Activated naive CD8-positive, alpha-beta T cell treated with anti-CD3 and anti-CD28 coated beads, Interleukin-2, amount 50 U/mL, for 16 hours (primary cell): Measurements from ENCODE around the gene PLEKHM1.

Experiments used
- DNase-seq: peaks from one replicate; pipeline ENCODE4 v3.0.0-alpha.2; 2020; ENCODE audit warnings: low read depth, low spot score

PLEKHM1 gene

DNA sequence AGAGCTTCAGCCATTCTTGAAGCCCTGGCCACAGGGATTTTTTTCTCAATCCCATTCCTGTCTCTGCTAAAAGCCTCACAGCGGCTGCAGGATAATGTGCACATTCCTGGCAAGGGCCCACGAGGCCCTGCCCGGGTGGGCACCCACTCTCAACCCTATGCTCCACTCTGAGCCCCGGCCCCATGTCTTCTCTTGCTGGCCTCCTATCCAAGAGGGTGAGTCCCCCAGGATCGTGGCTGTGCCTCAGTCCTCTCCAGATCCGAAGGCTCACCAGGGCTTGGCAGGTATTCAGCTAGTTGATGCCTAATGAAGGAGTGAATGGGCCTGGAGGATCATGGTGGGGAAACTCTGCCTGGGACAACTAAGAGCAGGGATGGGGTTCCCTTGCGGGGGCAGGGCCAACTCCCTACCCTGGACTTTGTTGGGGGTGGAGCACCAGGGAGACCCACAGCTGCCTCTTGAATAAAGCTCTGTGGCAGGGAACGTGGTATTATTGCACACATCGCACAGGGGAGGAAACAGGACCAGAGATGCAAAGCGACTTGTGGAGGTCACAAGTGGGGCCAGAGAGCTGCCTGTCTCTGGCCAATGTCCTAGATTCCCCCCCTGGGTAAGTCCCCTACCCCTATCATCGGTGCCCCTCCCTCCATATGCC is 63.2 kb downstream of the PLEKHM1 start:
- DNase-seq: no peak

DNA sequence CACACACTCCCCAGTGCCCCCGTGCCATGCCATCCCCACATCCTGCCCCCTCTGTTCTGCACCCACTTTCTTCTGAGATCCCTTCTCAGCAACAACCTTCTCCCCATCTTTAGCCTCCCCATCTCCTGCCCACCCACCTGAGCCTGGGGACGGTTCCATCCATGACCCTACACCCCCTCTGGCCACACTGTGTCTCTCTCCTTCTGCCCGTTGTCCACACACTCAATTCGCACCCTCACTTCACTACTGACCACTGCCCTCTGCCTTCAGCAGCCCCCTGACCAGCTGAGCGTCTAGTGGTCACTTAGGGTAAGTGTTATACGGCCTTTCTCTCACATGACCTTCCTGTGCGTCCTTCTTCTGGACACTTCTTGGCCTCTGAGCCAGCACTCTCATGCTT is 64.0 kb downstream of the PLEKHM1 start:
- DNase-seq: no peak

DNA sequence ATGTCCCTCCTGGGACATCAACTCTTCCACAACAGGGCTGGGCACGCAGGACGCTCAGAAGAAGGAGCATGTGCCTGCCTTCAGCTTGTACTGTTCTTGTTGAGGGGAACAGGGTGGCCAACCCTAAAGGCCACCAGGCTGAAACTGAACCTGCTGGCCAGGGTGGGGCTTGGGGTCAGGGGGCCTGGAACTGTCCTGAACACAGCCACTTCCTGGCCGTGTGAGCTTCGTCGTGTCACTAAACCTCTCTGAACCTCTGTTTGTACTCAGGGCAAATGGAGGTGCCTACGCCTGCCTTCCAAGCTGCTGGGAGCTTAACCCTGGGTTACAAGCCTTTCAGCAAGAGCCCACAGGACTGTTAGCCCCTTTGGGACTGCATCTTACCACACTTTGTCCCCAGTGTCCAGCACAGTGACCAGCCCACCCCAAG is 64.5 kb downstream of the PLEKHM1 start:
- DNase-seq: no peak

DNA sequence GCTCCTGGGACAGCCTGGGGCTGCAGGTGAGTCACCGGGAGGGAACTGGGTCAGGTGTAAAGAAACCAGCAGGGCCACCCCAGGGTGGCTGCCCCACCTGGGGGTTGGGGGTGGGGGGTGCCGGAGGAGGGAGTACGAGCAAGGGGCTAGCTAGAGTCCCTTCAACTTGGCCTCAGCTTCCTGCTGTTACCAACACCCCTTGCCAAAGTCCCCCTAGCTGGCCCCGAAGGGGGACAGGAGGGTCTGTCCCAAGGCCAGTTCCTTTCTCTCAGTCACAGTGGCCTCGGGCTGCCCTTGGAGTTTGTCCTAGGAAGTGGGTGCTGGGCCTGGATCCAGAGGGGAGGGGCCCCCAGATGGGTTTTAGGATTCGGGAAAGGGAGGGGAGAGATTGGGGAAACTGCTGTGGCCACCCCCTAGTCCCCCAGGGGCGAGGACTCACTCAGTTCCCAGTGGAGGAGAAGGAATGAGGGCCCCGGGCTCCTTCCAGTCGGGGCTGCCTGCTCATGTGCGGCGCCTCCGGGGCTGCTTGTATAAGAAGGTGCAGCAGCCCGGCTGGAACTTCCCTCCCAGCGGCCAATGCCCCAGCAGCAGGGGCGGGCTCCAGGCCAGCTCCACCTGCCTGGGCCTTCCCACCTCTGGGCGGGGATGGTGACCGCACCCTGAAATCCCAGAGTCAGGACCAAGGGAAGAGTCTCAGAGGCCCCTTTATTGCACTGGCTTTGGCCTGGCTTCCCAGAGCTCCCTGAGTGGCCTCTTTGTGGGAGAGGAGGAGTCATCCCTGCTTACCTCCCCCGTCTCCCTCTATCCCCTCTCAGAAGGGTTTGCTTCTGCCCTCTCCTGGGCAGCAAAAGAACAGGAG is 65.2 kb downstream of the PLEKHM1 start:
- DNase-seq: no peak

DNA sequence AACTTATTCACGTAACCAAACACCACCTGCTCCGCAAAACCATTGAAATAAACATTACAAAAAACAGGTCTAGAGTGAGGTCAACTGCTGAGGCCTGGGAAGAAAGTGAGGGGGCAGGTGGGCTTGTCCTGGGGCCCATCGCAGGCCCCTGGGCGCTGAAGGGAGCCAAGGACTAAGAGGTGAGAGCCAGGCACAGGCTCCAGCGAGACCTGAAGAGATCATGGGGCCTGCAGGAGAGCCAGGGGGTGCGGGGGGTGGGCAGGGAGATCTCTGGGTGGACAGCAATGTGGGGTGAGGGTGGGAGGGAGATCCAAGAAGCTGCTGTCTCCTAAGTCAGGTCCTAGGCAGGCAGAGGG is 65.8 kb downstream of the PLEKHM1 start:
- no peak for DNase-seq

DNA sequence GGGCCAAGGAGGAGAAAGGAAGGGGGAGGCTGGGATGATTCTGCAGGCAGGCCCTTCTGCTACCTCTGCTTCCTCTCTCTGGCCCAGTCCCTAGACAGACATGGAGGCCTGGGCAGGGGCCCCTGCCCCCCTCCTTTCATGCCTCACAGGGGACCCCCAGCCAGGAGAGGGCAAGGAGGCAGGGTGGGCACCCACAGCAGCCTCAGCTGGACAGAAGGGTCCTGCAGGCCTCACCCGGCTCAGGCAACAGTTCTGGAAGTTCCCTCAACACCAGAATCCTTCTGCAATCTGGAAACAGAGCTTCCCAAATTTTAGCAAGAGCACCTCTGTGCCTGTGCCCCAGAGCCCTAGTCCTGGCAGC is 66.6 kb downstream of the PLEKHM1 start:
- no peak for DNase-seq

DNA sequence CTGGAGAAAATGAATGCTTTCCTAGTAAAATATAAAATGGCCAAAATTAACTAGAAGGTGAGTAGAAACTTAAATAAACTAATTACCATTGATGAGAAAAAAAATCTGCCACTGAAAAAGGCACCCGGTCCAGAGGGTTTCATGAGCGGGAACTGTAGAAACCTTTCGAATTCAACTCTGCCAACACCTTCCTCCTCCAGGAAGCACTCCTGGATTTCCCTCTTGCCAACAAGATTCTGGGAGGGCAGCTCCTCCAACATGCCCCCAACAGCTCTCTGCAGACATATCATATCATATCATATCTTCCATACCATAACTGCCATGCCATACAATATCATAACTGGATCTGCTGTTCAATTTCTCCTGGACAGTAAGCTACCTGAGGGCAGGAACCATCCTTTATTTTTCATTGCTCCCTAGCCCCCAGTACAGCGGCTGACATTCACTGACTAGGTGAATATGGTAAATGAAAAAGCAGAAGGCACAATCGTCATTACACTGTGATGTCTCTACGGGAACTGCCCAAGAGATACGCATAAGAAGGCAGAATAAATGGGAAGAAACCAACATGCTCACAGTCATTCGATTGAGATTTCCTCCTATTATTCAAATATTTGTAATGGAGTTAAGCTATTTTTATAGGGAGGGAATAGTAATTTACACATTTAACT is 67.1 kb downstream of the PLEKHM1 start:
- no peak for DNase-seq

DNA sequence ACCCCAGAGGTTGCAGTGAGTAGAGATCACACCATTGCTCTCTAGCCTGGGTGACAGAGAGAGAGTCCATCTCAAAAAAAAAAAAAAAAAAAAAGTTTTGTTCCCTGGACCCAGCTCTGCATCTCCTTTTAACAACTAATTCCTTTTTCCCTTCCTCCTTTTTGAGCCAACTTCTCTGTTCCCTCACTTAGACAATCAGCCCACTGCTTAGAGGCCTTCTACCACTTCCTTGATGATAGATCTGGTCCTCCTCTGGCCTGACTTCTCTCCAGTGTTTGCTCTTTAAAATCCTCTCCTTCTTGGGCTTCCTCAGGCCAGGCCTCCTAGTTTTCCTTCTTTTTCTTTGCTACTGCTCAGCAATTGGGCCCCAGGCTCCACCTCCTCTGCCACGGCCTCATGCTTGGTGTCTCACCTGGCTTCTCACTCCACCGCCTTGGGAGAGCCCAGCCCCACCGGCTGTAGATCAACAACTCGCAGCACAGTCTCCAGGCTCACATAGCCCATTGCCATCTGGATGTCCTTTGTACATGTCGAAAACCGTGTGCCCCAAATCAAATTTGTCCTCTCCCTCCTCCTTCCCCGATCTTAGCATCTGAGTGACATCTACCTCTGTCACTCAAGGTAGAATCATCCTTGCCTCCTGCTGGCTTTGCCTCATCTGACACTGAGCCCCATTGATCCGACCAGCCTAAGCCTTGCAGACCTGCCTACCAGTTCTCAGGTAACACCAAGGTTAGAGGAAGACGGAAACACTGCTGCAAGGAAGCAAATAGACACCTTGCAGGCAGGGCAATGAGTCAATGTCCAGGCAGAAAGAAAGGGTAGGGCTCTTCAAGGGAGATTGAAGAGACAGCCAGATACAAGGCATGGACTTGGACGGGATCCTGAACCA is 75.3 kb downstream of the PLEKHM1 start:
- no peak for DNase-seq

DNA sequence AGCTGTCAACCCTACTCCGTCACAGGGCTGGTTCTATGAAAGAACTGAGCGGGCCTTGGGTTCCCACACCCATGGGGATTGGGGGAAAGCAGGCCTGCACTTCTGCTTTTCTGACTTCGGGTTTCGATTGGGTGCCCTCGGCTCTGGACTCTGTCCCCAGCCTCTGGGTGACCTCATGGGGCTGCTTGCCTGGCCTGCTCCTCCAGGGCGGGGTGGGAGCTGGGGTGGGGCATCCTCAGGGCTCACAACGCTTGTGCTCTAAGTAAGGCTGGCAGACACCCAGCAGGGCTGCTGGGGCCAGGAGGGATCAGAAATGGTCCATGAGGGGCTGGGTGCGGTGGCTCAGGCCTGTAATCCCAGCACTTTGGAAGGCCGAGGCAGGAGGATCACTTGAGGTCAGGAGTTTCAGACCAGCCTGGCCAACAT is 77.0 kb downstream of the PLEKHM1 start:
- DNase-seq: no peak

DNA sequence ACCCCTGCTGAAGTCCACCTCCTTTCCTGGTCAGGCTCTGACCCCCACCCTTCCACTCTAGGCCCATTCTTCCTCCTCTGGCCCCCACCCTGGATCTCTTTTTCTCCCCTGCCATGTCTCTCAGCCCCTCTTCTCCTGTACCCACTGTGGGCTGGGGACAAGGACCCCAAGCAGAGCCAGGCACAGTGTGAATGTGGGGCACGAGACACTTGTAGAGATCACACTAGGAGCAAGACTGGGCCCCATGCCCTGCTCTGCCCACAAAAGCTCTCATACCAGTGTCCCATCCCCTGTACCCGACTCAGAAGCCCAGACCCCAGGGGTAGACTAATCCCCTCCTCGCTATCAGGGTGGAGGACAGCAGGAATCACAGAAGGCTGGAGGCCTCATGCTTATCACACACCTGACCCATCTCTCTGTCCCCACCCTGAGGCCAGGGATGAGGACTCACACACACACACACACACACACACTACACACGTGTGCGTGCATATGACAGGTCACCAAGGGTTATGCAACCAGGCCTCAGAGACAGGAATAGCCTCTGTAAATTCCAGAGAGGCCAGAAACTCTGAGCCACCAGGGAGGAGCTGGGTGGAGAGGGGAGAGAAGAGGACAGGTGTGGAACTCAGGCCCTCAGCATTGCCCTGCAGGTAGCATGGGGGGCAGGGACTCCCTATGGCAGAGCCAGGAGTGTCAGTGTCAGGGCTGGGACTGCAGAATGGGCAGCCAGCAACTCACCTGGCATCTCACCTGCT is 79.0 kb downstream of the PLEKHM1 start:
- no peak for DNase-seq

DNA sequence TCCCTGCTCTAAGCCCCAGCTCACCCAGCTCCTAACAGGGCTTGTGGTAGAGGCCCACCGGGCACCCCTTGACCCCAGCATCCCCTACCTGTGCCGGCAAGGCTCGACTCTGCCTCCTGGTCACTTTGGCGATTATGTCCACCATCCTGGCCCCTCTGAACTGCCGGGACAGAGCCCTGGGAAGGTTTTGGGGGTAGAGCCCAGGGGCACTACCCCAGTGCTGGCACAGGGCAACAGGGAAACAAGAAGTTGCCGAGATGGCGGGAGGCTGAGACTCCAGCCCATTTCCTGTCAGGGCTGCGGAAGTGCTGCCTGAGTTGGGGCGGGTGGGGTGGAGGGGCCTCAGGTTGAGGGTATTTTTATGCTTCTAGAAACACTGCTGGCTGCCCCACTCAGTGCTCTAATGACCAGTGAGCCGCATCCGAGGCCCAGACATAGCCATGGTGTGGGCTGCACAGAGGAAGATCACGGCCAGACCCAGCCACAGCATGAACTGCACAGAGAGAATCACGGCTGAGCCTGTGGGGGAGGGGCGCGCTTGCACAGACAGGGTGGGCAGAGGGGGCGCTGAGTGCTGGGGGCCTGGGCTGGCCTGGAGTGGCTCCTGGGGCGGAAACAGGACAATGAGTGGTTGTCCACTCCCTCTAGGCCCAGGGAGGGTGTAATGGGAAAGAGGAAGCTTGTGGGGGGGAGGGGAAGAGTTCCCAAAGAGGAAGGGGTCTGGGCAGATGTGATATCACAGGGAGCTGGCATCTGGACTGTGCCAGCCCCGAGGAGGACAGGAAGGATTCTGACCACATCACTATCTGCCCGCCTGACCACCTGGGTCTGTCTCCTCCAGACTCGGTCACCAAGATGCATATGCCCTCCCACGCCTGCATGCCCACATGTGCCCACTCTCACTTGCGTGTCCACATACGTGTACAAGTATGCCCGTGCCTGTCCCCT is 80.1 kb downstream of the PLEKHM1 start:
- peak; percentile 21 for DNase-seq

DNA sequence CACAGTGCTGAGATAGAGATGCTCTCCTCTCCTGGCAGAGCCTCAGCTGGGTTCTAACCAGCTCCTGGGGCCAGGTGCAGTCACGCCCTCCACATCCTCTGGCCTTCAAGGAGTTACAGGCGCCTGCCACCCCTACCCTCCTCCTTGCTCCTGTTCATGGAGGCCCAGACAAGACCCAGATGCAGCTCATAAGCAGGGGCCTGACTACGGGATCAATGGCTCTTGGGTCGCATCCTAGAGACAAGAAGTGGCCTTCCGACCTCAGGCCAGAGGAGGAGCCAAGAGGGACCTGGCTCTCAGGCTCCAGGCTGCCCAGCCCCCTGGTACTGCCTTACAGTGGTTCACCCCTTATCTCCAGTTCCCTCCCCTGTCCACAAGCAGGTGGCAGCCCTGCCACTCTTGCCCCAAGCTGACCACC is 80.9 kb downstream of the PLEKHM1 start:
- DNase-seq: no peak

DNA sequence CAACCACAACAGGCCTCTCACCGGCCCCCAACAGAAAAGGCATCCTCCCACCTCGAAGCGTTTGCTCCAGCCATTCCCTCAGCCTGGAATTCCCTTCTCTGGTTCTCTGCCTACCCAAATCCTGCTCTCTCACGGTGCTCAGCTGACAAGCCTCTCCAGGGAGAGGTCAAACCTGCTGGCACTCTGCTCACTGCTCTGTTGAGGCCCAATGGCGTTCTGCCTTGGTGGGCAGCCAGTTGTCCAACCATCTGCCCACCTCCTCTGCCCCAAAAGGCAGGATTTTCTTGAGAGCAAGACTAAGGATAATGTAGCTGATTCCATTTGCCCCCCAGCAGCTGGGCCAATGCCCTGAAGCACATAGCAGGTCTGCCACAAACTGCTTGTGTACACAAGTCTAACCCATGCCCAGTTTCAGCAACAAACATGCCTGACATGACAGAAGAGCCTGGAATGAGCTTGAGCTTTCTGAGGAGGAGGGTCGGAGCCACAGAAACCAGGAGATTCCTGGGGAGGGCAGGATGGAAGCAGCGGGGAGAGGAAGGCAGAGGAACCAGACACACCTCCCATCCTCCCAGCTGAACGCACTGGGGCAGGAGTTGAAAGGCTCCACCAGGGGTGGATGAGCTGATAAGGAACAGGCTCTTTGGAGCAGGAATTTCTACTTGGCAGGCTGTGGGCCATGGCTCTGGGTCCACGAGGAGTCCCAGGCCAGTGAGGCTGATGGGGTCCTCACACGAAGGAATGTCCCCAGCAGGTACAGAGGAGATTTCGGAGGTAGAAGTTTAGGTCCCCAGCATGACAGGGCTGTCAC is 81.7 kb downstream of the PLEKHM1 start:
- no peak for DNase-seq

DNA sequence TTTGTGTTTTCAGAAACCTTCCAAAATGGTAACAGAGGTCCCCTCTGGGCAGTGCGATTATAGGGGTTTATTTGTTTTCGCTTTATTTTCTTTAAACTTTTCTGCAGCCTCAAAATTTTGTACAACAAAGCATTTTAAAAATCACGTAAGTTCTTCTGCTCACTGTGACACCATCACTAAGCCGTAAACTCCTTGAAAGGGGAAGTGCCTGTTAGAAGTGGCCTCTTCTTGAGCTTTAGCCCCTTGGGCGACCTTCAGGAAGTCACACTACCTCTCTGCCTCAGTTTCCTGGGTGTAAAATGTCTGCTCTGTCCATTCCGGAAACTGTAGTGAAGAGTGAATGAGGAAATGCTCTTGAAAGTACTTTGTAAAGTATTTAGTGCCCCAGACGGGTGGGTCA is 84.4 kb downstream of the PLEKHM1 start:
- DNase-seq: no peak

DNA sequence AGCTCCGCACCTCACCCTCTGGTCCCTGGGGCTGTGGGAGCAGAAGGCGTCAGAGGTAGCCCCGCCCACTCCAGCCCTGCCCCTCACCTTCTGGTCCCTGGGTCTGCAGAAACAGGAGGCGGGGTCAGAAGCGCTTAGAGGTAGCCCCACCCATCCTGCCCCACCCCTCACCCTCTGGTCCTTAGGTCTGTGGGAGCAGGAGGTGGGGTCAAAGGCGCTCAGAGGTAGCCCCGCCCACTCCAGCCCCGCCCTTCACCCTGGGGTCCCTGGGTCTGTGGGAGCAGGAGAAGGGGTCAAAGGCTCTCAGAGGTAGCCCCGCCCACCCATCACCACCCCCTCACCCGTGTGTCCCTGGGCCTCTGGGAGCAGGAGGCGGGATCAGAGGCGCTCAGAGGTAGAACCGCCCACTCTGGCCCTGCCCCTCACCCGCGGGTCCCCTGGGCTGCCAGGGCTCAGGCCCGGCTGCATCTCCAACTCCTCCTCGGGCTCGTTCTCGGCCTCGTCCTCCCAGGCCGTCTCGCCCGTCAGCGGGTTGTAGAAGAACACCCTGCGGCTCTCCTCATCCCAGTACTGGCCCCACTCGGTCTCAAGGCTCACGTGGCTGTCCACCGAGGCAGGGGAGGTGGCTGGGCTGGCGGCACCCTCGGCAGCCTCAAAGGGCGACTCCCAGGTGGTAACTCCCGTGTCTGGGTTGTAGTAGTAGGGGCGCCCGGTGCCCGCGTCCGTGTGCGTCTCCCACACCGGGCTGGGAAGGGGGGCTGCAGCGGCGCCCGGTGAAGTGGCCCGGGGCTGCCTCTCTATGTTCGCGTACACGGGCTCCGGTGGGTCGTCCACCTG is 85.1 kb downstream of the PLEKHM1 start:
- DNase-seq: no peak

DNA sequence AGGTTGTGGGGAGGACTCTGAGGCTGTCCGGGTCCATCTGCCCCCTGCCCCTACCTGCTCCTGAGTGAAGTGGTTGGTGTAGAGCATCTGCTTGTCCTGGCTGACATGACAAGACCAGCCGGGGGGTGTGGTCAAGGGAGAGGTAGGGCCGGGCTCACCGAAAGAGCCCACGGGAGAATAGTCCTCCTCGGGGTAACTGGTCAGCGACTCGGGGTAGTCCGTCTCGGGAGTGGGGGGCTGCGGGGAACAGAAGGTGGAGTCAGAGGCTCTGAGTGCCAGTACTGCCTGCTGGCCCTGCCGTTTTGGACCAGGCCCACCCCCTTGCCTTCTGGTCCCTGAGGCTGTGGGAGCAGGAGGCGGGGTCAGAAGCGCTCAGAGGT is 85.7 kb downstream of the PLEKHM1 start:
- no peak for DNase-seq

DNA sequence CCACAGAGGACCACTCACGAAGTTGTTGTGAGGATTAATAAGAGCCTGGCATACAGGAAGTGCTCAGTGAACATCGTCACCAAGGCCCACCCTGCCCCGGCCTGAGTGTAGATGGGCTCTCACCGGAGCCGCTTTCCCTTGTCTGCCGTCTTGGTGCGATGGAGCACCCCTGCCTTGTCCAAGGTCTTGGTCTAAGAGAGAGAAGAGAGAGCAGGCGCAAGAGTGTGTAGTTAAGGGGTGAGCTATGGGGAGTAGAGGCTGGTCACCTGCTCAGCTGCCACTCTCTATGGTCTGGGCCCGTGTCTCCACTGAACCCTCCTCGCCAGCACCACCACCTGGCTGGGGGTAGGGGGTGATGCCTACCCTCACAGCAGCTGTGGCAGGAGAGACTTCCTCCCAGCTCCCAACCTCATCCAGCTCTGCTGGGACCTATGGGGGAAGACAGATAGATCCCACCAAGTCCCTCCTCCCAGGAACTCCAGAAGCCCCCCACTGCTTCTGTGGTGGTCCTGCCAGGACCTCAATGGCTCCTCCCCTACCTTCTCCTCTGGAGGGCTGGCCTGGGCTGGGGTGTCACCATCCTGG is 86.5 kb downstream of the PLEKHM1 start:
- DNase-seq: no peak

DNA sequence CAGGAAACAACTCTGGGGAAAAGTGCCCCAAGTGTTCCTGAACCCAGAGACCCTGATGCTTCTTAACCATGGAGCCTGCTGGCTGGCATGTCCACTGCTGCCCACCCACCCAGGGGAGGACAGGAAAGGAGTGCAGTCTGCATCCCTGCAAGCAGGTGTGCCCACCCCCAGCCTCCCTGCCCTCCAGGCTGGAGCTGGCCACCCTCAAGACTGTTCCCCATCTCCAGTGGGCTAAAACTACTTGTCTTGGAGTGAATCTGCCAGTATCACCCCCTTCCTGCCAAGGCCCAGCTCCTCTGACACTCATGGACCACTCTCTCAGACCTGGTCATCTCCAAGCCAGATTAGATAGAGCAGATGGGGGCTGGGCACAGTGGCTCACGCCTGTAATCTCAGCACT is 87.6 kb downstream of the PLEKHM1 start:
- no peak for DNase-seq
